ENCODE measurements around the gene FGF14. TPM values are rescaled to one million over a fixed set of nuclear protein-coding genes. Genes with fewer than 3 reads are reported as not detected.

The FGF14 gene
- total and polyA plus RNA-seq, 2 of the 4 experiments (the other 2 are of a cell fraction) = under 0.01 TPM; not detected in 1

DNA sequence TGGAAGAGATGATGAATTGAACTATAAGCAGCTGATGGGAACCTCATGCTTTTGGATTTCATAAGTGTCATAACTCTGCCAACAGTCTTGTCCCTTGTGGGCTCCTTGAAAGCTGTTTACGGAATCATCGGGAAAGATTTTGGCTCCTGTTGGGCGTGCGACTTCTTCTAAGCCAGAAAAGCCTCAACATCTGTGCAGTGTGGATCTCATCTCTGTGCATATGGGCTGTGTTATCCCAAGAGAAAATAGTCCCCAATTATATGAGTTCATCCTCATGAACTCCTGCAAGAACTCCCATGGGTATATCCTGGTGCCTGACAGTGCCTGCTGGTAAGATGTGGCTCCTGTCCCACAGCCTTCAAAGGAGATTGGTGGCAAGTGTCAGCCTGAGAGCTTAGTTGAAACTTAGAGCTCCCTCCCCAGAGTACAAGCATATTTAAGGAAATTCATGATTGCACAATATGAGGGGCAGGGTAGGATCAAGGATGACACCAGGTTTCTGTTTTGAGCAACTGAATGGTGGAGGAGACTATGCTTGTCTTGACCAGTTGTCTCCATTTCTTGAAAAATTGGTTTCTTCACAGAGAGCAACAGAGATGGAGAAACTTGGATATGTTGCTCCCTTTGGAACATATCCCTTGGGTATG, 705.9 kb downstream of the FGF14 start:
- Histone ChIP-seq H3K27me3 (ENCODE audit: control insufficient read depth, insufficient read depth, low read length) (no peaks in the 10 kb centered on the region), H2AK5ac (ENCODE audit: low read depth, low read length) (no peak overlapping the region), H3K4me2 (ENCODE audit: low read depth, low read length) (no peak overlapping the region), H3K36me3 (ENCODE audit: control insufficient read depth, insufficient read depth, low read length) (no peaks in the 10 kb centered on the region), H3K4me1 (ENCODE audit: control insufficient read depth, insufficient read depth, low read length) (no peaks in the 10 kb centered on the region), H2AK9ac (replicated peaks; ENCODE audit: low read depth, low read length, poor library complexity) (no peak overlapping the region), H2AFZ (replicated peaks; ENCODE audit: low read length, poor library complexity) (no peak overlapping the region), H3K79me1 (ENCODE audit: low read depth in 1 of 2, low read length in 2 of 2) (no peaks in the 10 kb centered on the region), H2BK120ac (ENCODE audit: low read depth, low read length) (no peak overlapping the region), H3K9me1 (ENCODE audit: insufficient read depth, low read length) (no peaks in the 10 kb centered on the region), H3K27ac (ENCODE audit: insufficient read depth, low read length) (no peak overlapping the region), H3K18ac (ENCODE audit: low read depth, low read length) (no peak overlapping the region), H3K56ac (ENCODE audit: extremely low read depth, insufficient read depth, low read length) (no peak overlapping the region), H4K8ac (ENCODE audit: low read depth in 2 of 2, low read length in 2 of 2) (no peak overlapping the region), H3K4me3 (ENCODE audit: insufficient read depth, low read depth, low read length) (no peak overlapping the region), H2BK20ac (ENCODE audit: low read depth, low read length) (no peak overlapping the region), H3K9ac (ENCODE audit: low read depth, low read length) (no peak overlapping the region), H4K20me1 (ENCODE audit: insufficient read depth, low read length) (no peaks in the 10 kb centered on the region), H3K9me3 (ENCODE audit: control insufficient read depth, insufficient read depth, low read length) (no peaks in the 10 kb centered on the region), H4K5ac (ENCODE audit: low read depth, low read length) (no peak overlapping the region), H4K91ac (ENCODE audit: insufficient read depth, low read depth, low read length) (no peak overlapping the region), H3K23ac (ENCODE audit: low read depth, low read length) (no peak overlapping the region), H2BK15ac (ENCODE audit: low read depth, low read length) (no peak overlapping the region), H2BK5ac (ENCODE audit: low read depth, low read length, poor library complexity, severe bottlenecking) (no peak overlapping the region), H3K4ac (ENCODE audit: low read depth, low read length) (no peak overlapping the region), H3K14ac (replicated peaks; ENCODE audit: low read depth, low read length) (no peak overlapping the region)
- intact Hi-C loops (cut with micrococcal nuclease) = no loop called here
- no TSS peak for BruUV-seq (replicated peaks)
- in situ Hi-C loops (cut with MboI; ENCODE audit: low sequenced_read_pairs) = no loop called here
- ChIA-PET CTCF (no interaction called here), POLR2A (ENCODE audit: unreplicated experiment) (no interaction called here)
- ATAC-seq (ENCODE audit: low read depth) (no peak), DNase-seq (no peak)
- WGBS, 2 experiments (ENCODE audit: extremely low coverage in 2 of 2, insufficient read length in 1 of 2) = no CpG with 5 or more reads among the region's 4 CpGs
- peak; percentile 58 for TF ChIP-seq CEBPB (IDR thresholded peaks at IDR 0.05; ENCODE audit: low read depth, low read length)
- no peak for TF ChIP-seq NFE2L2 (IDR thresholded peaks at IDR 0.05; ENCODE audit: low read depth, low read length)
- dilution Hi-C loops (cut with HindIII; ENCODE audit: low sequenced_read_pairs, unreplicated experiment) = no loop called here

Measured in IMR-90 (cell line).